ENCODE data around the gene BOK. TPM values are rescaled to one million over a fixed set of nuclear protein-coding genes. Genes with fewer than 3 reads are reported as not detected.
A peak's percentile ranks its signal among the peaks of the same experiment; 100 is the strongest.

Gene BOK
- total and polyA plus RNA-seq, 2 of the 13 experiments (the other 11 are each of a cell fraction or from before 2014, with no cell fraction given): 35.5 to 39.2 TPM

GRCh38 chr2:241534701-241535375, 23.7 kb upstream of the BOK start (continued):
- TF ChIP-seq HMGA1 (CRISPR knock-in tag; conservative IDR thresholded peaks at IDR 0.05): no peak
- TF ChIP-seq SMAD1 (CRISPR knock-in tag; IDR thresholded peaks at IDR 0.05; ENCODE audit: borderline replicate concordance, low read depth): no peak
- TF ChIP-seq ZBTB49 (CRISPR knock-in tag; IDR thresholded peaks at IDR 0.05; ENCODE audit: borderline replicate concordance): 0 out of 2 replicates have a peak, but pooled peaks have one; percentile 13
- 0 out of 2 replicates have a peak, but pooled peaks have one; percentile 10 for TF ChIP-seq SRF (IDR thresholded peaks at IDR 0.05; ENCODE audit: low read depth, low read length)
- TF ChIP-seq SMARCE1 (IDR thresholded peaks at IDR 0.05; ENCODE audit: borderline replicate concordance): no peak
- peak; percentile 56; the same call in 1 of the 2 replicates for TF ChIP-seq ETV5 (CRISPR knock-in tag; IDR thresholded peaks at IDR 0.05; ENCODE audit: borderline replicate concordance)
- TF ChIP-seq NR2F1 (CRISPR knock-in tag; IDR thresholded peaks at IDR 0.05): peak in 1 of 2 experiments; percentile 82; a peak in 1 of 4 replicates
- no peak for TF ChIP-seq XRCC5 (optimal IDR thresholded peaks at IDR 0.05; ENCODE audit: low read length)
- TF ChIP-seq SP140L (CRISPR knock-in tag; IDR thresholded peaks at IDR 0.05; ENCODE audit: borderline replicate concordance): no peak
- TF ChIP-seq ZFYVE20 (CRISPR knock-in tag; IDR thresholded peaks at IDR 0.05; ENCODE audit: borderline replicate concordance, low read depth): no peak
- no peak for TF ChIP-seq ZNF652 (CRISPR knock-in tag; IDR thresholded peaks at IDR 0.05; ENCODE audit: borderline replicate concordance, low read depth)
- no peak for TF ChIP-seq ETV6 (CRISPR knock-in tag; conservative IDR thresholded peaks at IDR 0.05)
- no peak for TF ChIP-seq THYN1 (CRISPR knock-in tag; IDR thresholded peaks at IDR 0.05; ENCODE audit: borderline replicate concordance, low read depth)
- peak; percentile 94 for TF ChIP-seq RXRB (CRISPR knock-in tag; IDR thresholded peaks at IDR 0.05; ENCODE audit: borderline replicate concordance)
- peak; percentile 87 for TF ChIP-seq ZBTB7A (CRISPR knock-in tag; IDR thresholded peaks at IDR 0.05)
- no peak for TF ChIP-seq ZNF274 (CRISPR knock-in tag; IDR thresholded peaks at IDR 0.05)
- TF ChIP-seq SAP130 (CRISPR knock-in tag; IDR thresholded peaks at IDR 0.05; ENCODE audit: low read depth): peak; percentile 38; the same call in 1 of the 2 replicates
- no peak for TF ChIP-seq ZNF335 (CRISPR knock-in tag; IDR thresholded peaks at IDR 0.05)
- TF ChIP-seq ZNF292 (CRISPR knock-in tag; IDR thresholded peaks at IDR 0.05; ENCODE audit: borderline replicate concordance, low read depth): peak; percentile 82; the same call in 1 of the 2 replicates
- TF ChIP-seq, protein P1, sequence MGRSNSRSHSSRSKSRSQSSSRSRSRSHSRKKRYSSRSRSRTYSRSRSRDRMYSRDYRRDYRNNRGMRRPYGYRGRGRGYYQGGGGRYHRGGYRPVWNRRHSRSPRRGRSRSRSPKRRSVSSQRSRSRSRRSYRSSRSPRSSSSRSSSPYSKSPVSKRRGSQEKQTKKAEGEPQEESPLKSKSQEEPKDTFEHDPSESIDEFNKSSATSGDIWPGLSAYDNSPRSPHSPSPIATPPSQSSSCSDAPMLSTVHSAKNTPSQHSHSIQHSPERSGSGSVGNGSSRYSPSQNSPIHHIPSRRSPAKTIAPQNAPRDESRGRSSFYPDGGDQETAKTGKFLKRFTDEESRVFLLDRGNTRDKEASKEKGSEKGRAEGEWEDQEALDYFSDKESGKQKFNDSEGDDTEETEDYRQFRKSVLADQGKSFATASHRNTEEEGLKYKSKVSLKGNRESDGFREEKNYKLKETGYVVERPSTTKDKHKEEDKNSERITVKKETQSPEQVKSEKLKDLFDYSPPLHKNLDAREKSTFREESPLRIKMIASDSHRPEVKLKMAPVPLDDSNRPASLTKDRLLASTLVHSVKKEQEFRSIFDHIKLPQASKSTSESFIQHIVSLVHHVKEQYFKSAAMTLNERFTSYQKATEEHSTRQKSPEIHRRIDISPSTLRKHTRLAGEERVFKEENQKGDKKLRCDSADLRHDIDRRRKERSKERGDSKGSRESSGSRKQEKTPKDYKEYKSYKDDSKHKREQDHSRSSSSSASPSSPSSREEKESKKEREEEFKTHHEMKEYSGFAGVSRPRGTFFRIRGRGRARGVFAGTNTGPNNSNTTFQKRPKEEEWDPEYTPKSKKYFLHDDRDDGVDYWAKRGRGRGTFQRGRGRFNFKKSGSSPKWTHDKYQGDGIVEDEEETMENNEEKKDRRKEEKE (IDR thresholded peaks at IDR 0.05): no peak
- TF ChIP-seq CAMTA2 (CRISPR knock-in tag; IDR thresholded peaks at IDR 0.05; ENCODE audit: borderline replicate concordance): no peak
- no peak for TF ChIP-seq ZFP1 (CRISPR knock-in tag; IDR thresholded peaks at IDR 0.05)
- TF ChIP-seq CREM (IDR thresholded peaks at IDR 0.05): peak; percentile 19; the same call in 1 of the 2 replicates
- TF ChIP-seq CREM (CRISPR knock-in tag; IDR thresholded peaks at IDR 0.05): no peak
- TF ChIP-seq ZNF496 (CRISPR knock-in tag; IDR thresholded peaks at IDR 0.05; ENCODE audit: insufficient replicate concordance): no peak
- TF ChIP-seq CCDC6 (CRISPR knock-in tag; IDR thresholded peaks at IDR 0.05): no peak
- no peak for TF ChIP-seq LCORL (IDR thresholded peaks at IDR 0.05)
- TF ChIP-seq LCORL (CRISPR knock-in tag; IDR thresholded peaks at IDR 0.05): peak; percentile 87
